OCI-LY7 (cell line): ENCODE data around the gene FOXL1. TPM values are rescaled to one million over a fixed set of nuclear protein-coding genes. Genes with fewer than 3 reads are reported as not detected.

Source experiments
- BruUV-seq: library from RNA; stranded (reverse); fragments of 400-500 nt; replicated peaks from 2 replicates; lab custom pipeline; 2021; lab: Mats Ljungman, UMichigan
- CTCF ChIA-PET: fragments of 300-600 bp; sonication (Branson Sonifier 250); formaldehyde crosslinking; loops from one replicate; lab custom pipeline; 2022; ENCODE audit warnings: antibody characterized with exemption; ENCODE audit not compliant: unreplicated experiment; lab: Charles Lee
- POLR2A ChIA-PET: fragments of 300-600 bp; sonication (Branson Sonifier 250); formaldehyde crosslinking; loops from one replicate; lab custom pipeline; 2022; ENCODE audit warnings: antibody characterized with exemption; lab: Charles Lee
- DNase-seq: peaks from one replicate; pipeline ENCODE4 v3.0.0-alpha.2; 2015; ENCODE audit warnings: low spot score
- H2AFZ ChIP-seq: fragments of 200-600 bp; sonication (generic), shearing (Covaris generic); 2 replicates; pipeline ENCODE4 v1.6.1; 2014; ENCODE audit warnings: mild to moderate bottlenecking, antibody characterized with exemption, low read length, moderate library complexity
- H3K27ac ChIP-seq: fragments of 200-600 bp; sonication (generic); 2 replicates; pipeline ENCODE4 v1.5.1; 2014; ENCODE audit warnings: mixed run types, low read depth, mild to moderate bottlenecking, moderate library complexity, low read length, inconsistent platforms; ENCODE audit not compliant: poor library complexity, severe bottlenecking
- H3K36me3 ChIP-seq: fragments of 200-600 bp; sonication (generic); 2 replicates; pipeline ENCODE4 v1.6.1; 2014; ENCODE audit warnings: mild to moderate bottlenecking, antibody characterized with exemption, low read length, moderate library complexity, mixed read lengths; ENCODE audit not compliant: insufficient read depth
- H3K4me1 ChIP-seq: fragments of 200-600 bp; sonication (generic); 2 replicates; pipeline ENCODE4 v1.5.1; 2014; ENCODE audit warnings: mild to moderate bottlenecking, low read length; ENCODE audit not compliant: insufficient read depth, poor library complexity, severe bottlenecking
- H3K4me2 ChIP-seq: fragments of 200-600 bp; sonication (generic); 2 replicates; pipeline ENCODE4 v1.6.1; 2014; ENCODE audit warnings: mild to moderate bottlenecking, low read length
- H3K4me3 ChIP-seq: fragments of 200-600 bp; sonication (generic); 2 replicates; pipeline ENCODE4 v1.5.1; 2014; ENCODE audit warnings: mild to moderate bottlenecking, low read depth, low read length; ENCODE audit not compliant: poor library complexity, severe bottlenecking
- H3K79me2 ChIP-seq: fragments of 200-600 bp; sonication (generic); 2 replicates; pipeline ENCODE4 v1.6.1; 2016; ENCODE audit warnings: low read depth, mild to moderate bottlenecking, low read length, moderate library complexity, mixed read lengths; ENCODE audit not compliant: insufficient read depth
- H3K9me2 ChIP-seq: fragments of 200-600 bp; sonication (generic); 2 replicates; pipeline ENCODE4 v1.6.1; 2016; ENCODE audit warnings: mild to moderate bottlenecking, low read length, mixed read lengths; ENCODE audit not compliant: insufficient read depth
- H3K9me3 ChIP-seq: fragments of 200-600 bp; sonication (generic); 2 replicates; pipeline ENCODE4 v1.6.1; 2014; ENCODE audit warnings: mild to moderate bottlenecking, mixed run types, low read length, mixed read lengths
- H4K20me1 ChIP-seq: fragments of 200-600 bp; sonication (generic); 2 replicates; pipeline ENCODE4 v1.6.1; 2014; ENCODE audit warnings: mild to moderate bottlenecking, antibody characterized with exemption, low read length, moderate library complexity, mixed read lengths; ENCODE audit not compliant: insufficient read depth
- CTCF ChIP-seq: fragments of 200-600 bp; sonication (generic); conservative IDR thresholded peaks from 2 replicates; pipeline ENCODE4 v1.5.1; 2014; ENCODE audit warnings: mild to moderate bottlenecking, antibody characterized with exemption, low read length, moderate library complexity, mixed read lengths
- EZH2phosphoT487 ChIP-seq: fragments of 200-600 bp; sonication (generic); IDR thresholded peaks from 2 replicates; pipeline ENCODE4 v1.6.1; 2018; ENCODE audit warnings: low read depth, borderline replicate concordance, mild to moderate bottlenecking, mixed run types, antibody characterized with exemption, low read length, moderate library complexity, mixed read lengths
- intact Hi-C: fragments of 100-400 bp; cut with micrococcal nuclease; formaldehyde crosslinking; loops from one replicate; pipeline ENCODE4 v1.10.0; 2022; ENCODE audit not compliant: unreplicated experiment
- total RNA-seq, 2 experiments: library from RNA; depleted of rRNA in 1 of 2; stranded (reverse); fragments of >200 nt in 1 of 2; shearing (Covaris generic) in 1 of 2; gene quantifications; 2 replicates each; pipeline ENCODE4 v1.2.3, GENCODE V29; 2014 to 2022

The FOXL1 gene
- total RNA-seq, 2 experiments from 2014 or later: 1.7 to 1.8 TPM

- Histone ChIP-seq H3K79me2 (no peaks in the 10 kb centered on the region), H3K4me1 (peaks cover 30% of the 10 kb centered on the region), H3K27ac (no peak overlapping the region), H3K36me3 (no peaks in the 10 kb centered on the region), H2AFZ (no peak overlapping the region), H3K4me2 (peak overlapping the region; percentile 68; the same call in 1 of the 2 replicates), H3K9me2 (no peaks in the 10 kb centered on the region), H3K4me3 (no peak overlapping the region), H4K20me1 (no peaks in the 10 kb centered on the region), H3K9me3 (no peaks in the 10 kb centered on the region)
- no peak for DNase-seq
- no TSS peak for BruUV-seq
- intact Hi-C loops: no loop called here
- CTCF ChIA-PET: no interaction called here
- TF ChIP-seq CTCF (no peak), EZH2phosphoT487 (no peak)
- POLR2A ChIA-PET: no interaction called here
Observed at GRCh38 chr16:86572606-86573005, 5.7 kb upstream of the FOXL1 start.

GRCh38 chr16:86573215-86573614, 5.1 kb upstream of the FOXL1 start:
- H3K4me2 ChIP-seq: no peak overlapping the region; the same call in 1 of the 2 replicates

More at GRCh38 chr16:86573215-86573614, 5.1 kb upstream of the FOXL1 start:
- Histone ChIP-seq H3K4me3 (no peak overlapping the region), H2AFZ (no peak overlapping the region), H3K9me2 (no peaks in the 10 kb centered on the region), H3K4me1 (peaks cover 30% of the 10 kb centered on the region), H3K36me3 (no peaks in the 10 kb centered on the region), H3K27ac (no peak overlapping the region), H4K20me1 (no peaks in the 10 kb centered on the region), H3K9me3 (no peaks in the 10 kb centered on the region), H3K79me2 (no peaks in the 10 kb centered on the region)
- BruUV-seq: no TSS peak
- TF ChIP-seq CTCF (no peak), EZH2phosphoT487 (no peak)
- intact Hi-C loops: no loop called here
- CTCF ChIA-PET: no interaction called here
- no peak for DNase-seq
- POLR2A ChIA-PET: no interaction called here
